IPS-NIHi7 (cell line): Measurements from ENCODE around the gene ATOSA.

ENCODE experiments used
- DNase-seq: peaks from one replicate; pipeline ENCODE4 v3.0.0; 2012; ENCODE audit warnings: mixed read lengths; ENCODE audit errors: extremely low spot score

ATOSA gene, protein sequence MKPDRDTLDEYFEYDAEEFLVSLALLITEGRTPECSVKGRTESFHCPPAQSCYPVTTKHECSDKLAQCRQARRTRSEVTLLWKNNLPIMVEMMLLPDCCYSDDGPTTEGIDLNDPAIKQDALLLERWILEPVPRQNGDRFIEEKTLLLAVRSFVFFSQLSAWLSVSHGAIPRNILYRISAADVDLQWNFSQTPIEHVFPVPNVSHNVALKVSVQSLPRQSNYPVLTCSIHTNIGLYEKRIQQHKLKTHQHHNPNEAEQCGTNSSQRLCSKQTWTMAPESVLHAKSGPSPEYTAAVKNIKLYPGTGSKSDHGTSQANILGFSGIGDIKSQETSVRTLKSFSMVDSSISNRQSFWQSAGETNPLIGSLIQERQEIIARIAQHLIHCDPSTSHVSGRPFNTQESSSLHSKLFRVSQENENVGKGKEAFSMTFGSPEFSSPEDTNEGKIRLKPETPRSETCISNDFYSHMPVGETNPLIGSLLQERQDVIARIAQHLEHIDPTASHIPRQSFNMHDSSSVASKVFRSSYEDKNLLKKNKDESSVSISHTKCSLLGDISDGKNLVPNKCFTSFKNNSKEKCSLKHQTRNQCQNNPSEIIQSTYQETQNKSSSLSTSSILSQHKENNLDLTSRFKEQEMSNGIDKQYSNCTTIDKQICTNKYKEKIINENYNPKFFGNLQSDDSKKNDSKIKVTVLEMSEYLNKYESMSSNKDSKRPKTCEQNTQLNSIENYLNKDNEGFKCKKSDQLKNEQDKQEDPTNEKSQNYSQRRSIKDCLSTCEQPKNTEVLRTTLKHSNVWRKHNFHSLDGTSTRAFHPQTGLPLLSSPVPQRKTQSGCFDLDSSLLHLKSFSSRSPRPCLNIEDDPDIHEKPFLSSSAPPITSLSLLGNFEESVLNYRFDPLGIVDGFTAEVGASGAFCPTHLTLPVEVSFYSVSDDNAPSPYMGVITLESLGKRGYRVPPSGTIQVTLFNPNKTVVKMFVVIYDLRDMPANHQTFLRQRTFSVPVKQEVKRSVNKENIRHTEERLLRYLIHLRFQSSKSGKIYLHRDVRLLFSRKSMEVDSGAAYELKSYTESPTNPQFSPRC

GRCh38 chr15:52679232-52680040, at the start of gene ATOSA:
ATOSA (minus strand) TSS chr15:52679388; CDS start chr15:52678021, 1,367 bp downstream.
- DNase-seq = peak; percentile 91

DNA sequence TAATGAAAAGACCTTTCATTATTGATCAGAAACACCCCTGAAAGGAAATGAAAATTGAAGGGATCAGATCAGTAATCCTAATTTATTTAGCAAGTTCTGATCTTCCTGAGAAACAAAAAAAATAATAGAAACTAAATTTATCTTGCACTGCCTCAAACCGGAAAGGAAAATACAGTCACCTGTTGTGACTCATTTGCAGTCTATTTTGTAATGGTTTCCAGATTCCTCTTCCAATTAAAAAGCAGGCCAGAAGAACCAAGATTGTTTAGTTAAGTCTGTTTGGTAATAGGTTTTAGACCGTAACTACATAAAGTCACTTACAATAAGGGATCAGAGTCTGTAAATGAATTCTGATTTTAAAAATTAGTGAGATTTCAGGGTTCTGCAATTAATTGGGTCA, 49.7 kb upstream of the ATOSA start:
- DNase-seq = no peak

GRCh38 chr15:52727815-52728214, 48.6 kb upstream of the ATOSA start:
- DNase-seq = no peak

- no peak for DNase-seq
These were observed 47.0 kb upstream of the ATOSA start for GRCh38 chr15:52726195-52726594.

DNA sequence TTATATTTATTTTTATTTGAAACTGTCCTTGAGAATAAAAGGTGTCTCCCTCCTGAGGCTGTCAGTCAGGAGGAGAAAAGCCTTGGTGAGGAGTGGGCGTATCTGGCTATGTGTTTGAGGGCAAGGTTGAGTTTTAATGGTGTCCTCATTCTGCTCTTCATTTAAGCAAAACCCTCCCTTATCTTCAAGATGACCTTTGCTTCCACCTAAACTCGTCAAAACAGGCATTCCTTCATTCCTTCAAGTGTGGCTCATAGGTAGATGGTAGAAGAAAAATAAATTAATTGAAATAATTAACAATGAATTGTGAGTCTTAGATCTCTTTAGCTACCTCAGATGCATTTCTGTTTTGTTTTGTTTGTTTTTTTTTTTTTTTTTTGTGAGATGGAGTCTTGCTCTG, 39.4 kb upstream of the ATOSA start:
- no peak for DNase-seq

- no peak for DNase-seq
These were observed 38.7 kb upstream of the ATOSA start for GRCh38 chr15:52717924-52718323.

DNA sequence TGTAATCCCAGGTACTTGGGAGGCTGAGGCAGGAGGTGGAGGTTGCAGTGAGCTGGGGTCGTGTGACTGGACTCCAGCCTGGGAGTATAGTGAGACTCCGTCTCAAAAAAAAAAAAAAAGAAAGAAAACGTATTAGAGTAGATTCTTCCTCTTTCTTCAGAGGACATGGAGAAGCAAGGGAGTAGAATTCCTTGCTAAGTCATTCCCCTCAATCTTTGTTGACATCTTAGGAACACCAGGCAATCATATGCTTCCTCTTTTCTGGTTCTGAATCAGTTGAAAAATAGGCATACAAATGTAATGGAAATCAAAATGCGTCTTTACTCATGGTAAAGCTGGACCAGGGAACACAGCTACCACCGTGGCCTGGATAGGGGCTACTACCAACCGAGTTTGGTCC, 38.3 kb upstream of the ATOSA start:
- no peak for DNase-seq

- no peak for DNase-seq
These were observed 37.3 kb upstream of the ATOSA start for GRCh38 chr15:52716536-52716935.

GRCh38 chr15:52715411-52715810, 36.2 kb upstream of the ATOSA start:
- DNase-seq = no peak

DNA sequence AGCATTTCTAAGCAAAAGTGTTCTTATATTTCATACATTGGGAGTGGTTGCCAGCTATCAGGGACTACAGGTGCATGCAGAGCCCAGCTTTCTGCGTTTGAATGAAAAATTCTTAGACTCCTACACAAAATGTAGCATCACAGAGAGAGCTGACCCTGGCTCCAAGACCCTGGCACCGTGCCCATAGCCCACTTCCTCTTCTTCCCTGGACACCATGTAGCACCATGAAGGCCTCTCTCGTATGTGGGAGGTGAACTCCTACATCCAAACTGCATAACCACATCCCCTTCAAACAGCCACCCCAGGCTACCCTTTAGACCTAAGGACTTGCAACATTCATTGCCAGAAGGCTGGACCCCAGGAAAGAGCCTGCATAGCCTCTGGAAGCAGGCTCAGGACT, 35.8 kb upstream of the ATOSA start:
- no peak for DNase-seq

GRCh38 chr15:52710708-52711389, 31.7 kb upstream of the ATOSA start:
- no peak for DNase-seq

GRCh38 chr15:52710050-52710707, 31.0 kb upstream of the ATOSA start:
- no peak for DNase-seq

DNA sequence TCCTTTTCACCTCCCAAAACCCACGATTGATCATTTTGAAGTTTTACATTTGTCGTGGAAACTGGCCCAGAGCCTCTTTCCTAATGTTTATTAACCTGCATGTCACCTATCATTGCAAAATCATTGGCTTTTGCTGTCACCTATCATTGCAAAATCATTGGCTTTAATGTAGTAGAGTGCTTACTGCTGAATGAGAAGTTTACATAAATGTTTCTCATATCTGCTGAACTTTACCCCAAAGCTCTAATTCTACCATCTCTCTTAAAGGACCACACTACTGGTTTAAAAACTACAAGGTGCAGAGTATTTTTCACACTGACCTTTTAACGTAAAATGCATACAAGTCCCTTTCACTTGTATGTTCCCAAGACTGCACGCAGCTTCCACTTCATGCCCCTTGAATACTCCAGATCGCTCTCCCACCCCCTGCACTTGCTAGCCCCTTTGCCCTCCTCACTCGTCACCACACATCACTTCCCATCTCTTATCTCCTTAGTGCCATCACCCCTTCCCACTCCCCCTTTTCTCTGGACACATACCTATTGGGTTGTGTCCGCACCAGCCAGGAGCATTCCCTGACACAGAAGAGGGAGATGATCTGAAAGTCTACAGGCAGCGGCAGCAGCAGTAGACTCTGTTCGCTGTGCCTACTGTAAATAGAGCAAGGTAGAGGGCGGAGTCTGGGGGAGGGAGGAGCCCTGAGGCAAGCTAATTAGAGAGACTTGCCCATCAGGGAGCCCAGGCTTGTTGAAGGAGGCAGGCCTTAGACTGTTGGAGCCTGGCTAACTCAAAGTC, 30.2 kb upstream of the ATOSA start:
- peak; percentile 80 for DNase-seq

DNA sequence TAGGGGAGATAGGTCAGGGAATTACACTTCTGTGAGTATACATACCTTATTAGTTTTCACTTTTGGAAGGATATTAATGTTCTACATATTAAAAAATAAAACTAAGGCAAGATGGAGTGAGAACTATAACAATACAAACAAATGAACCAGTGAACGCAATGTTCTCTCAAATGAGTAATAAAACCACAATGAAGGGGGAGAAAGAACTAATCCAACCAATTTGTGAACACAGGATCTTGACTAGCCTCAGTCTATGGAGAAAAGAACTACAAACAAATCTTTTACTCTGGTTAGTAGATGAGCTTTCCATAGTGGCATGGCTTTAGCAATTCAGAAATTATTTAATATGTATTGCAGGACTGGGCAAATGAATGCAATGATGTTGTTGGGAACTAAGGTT, 26.9 kb upstream of the ATOSA start:
- DNase-seq = no peak

DNA sequence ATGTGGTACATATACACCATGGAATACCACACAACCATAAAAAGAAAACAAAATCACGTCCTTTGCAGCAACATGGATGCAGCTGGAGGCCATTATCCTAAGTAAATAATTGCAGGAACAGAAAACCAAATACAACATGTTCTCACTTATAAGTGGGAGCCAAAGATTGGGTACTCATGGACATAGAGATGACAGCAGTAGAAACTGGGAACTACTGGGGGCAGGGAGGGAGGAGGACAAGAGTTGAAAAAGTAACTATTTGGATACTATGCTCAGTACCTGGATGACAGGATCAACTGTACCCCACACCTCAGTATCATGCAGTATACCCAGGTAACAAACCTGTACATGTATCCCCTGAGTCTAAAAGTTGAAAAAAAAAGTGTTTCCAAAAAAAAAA, 23.2 kb upstream of the ATOSA start:
- no peak for DNase-seq

- DNase-seq = no peak
These were observed 20.3 kb upstream of the ATOSA start for GRCh38 chr15:52699457-52699856.

DNA sequence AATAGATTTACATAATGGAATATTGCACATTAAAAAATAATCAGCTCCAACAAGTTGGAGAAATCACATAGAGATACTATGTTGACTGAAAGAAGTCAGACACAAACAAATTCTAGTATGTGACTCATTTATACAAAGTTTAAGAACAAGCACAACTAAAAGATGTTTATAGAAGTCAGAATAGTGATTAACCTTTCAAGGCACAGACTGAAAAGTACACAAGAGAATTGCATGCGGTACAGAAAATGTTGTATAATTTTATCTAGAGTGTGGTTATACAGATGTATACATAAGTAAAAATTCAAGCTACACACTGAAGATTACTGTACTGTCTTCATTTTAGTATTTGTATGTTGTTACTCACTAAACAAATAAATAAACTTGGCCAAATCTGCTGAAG, 19.3 kb upstream of the ATOSA start:
- no peak for DNase-seq

DNA sequence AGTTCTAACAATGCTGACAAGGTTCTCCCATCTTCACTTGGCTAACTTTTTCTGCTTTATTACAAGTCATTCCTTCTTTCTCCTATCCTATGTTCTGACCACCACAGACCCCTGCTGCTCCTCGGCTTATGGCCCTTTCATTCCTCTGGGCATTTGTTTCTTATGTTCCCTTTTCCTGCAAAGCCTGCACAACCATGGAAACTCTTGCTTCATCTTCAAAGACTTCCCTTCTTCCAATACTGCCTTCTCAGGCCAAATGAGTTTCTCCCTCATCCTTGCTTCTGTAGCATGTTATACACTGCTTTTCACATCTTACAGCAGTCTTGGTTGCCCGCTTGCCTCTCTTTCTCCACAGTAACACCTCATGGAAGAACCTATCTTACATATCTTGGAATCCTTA, 17.9 kb upstream of the ATOSA start:
- DNase-seq = no peak

DNA sequence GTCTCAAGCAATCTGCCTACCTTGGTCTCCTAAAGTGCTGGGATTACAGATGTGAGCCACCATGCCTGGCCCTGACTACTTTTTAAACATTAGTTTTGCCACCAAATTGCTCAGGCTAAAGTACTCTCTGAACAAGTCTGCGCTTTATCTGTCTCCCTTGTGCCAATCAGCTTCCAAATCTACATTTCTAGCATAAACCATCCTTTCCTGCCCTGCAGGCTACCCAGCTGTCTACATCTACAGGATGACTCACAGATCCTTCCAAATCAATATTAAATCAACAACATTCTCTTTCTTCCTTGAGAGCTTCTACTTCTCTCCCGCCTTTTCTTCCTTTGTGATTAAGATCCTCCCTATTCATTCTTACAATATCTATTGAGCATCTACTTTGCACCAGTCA, 16.0 kb upstream of the ATOSA start:
- DNase-seq = no peak

- DNase-seq = no peak
These were observed 10.4 kb upstream of the ATOSA start for GRCh38 chr15:52689562-52689961.
